ENCODE data around the gene KIAA1958. TPM values are rescaled to one million over a fixed set of nuclear protein-coding genes. Genes with fewer than 3 reads are reported as not detected.

The KIAA1958 gene
- total and polyA plus RNA-seq, 2 donors (not counting 1 experiment from before 2014, with no cell fraction given): 2.4 to 15.3 TPM

- Mint-ChIP-seq H3K9me3 (ENCODE audit: insufficient read depth) (no peaks in the 10 kb centered on the region), H3K27me3 (no peaks in the 10 kb centered on the region), H3K4me1 (peaks cover 29% of the 10 kb centered on the region), H3K4me3 (no peak overlapping the region), H3K27ac (no peak overlapping the region)
- Histone ChIP-seq H3K4me2 (replicated peaks; ENCODE audit: low read depth, low read length, poor library complexity, severe bottlenecking) (no peak overlapping the region), H3K9me3 (ENCODE audit: control extremely low read depth in 1 of 3, control insufficient read depth in 2 of 3, insufficient read depth in 1 of 3, low read length in 2 of 3) (no peaks in the 10 kb centered on the region), H4K20me1 (ENCODE audit: control insufficient read depth, insufficient read depth, low read length, poor library complexity, severe bottlenecking) (no peaks in the 10 kb centered on the region), H3K4me3 (ENCODE audit: control extremely low read depth in 1 of 5, extremely low read depth in 1 of 5, insufficient read depth in 1 of 5, low read depth in 2 of 5, low read length in 4 of 5) (no peak overlapping the region), H3K36me3 (replicated peaks in 1 of 2; ENCODE audit: control extremely low read depth in 1 of 2, control insufficient read depth in 1 of 2, extremely low read depth in 1 of 2, insufficient read depth in 2 of 2, low read length in 1 of 2) (no peaks in the 10 kb centered on the region), H3K9ac (ENCODE audit: low read length) (no peak overlapping the region), H2AFZ (ENCODE audit: insufficient read depth, low read depth, low read length, poor library complexity, severe bottlenecking) (no peak overlapping the region), H3K27me3 (replicated peaks in 1 of 4; ENCODE audit: control extremely low read depth in 1 of 4, control insufficient read depth in 3 of 4, insufficient read depth in 4 of 4, low read length in 3 of 4) (no peaks in the 10 kb centered on the region), H3K4me1 (ENCODE audit: control insufficient read depth in 2 of 2, insufficient read depth in 2 of 2, low read length in 2 of 2) (peaks cover 30 to 33% of the 10 kb centered on the region in 2 donors), H3K79me2 (ENCODE audit: control insufficient read depth, insufficient read depth, low read length) (no peaks in the 10 kb centered on the region), H3K27ac (ENCODE audit: low read length in 2 of 2) (no peak overlapping the region)
- ChIA-PET CTCF (interaction anchor here (0.6 to 4.9 kb wide), 19 partner anchors 10 to 1179 kb away, joined by 3 to 57 read pairs (median 4); partner anchors contain the start of genes HSDL2 and INIP), POLR2A (no interaction called here)
- ATAC-seq (ENCODE audit: low read depth) (no peak), DNase-seq (no peak)
- WGBS (ENCODE audit: insufficient coverage): no CpG with 5 or more reads among the region's 1 CpG
- no peak for TF ChIP-seq EZH2 (IDR thresholded peaks at IDR 0.05; ENCODE audit: borderline replicate concordance, insufficient read depth, low read depth, low read length, poor library complexity, severe bottlenecking)
- no peak for TF ChIP-seq CTCF (IDR thresholded peaks at IDR 0.05)
- intact Hi-C loops (cut with micrococcal nuclease): loop anchor here (1.0 to 10.0 kb wide), 3 partner anchors 271 to 460 kb away; partner anchors contain the start of gene INIP
Observed at GRCh38 chr9:112443636-112444035, 43.0 kb upstream of the KIAA1958 start.

GRCh38 chr9:112445196-112445595 is 41.4 kb upstream of the KIAA1958 start:
- DNase-seq (peak; percentile 14), ATAC-seq (ENCODE audit: low read depth) (no peak)
- no peak overlapping the region for H3K4me3 Mint-ChIP-seq
- Histone ChIP-seq H3K9me3 (ENCODE audit: control extremely low read depth in 1 of 3, control insufficient read depth in 2 of 3, insufficient read depth in 1 of 3, low read length in 2 of 3) (no peaks in the 10 kb centered on the region), H3K79me2 (ENCODE audit: control insufficient read depth, insufficient read depth, low read length) (no peaks in the 10 kb centered on the region), H2AFZ (ENCODE audit: insufficient read depth, low read depth, low read length, poor library complexity, severe bottlenecking) (no peak overlapping the region), H3K4me1 (ENCODE audit: control insufficient read depth in 2 of 2, insufficient read depth in 2 of 2, low read length in 2 of 2) (peaks cover 30 to 33% of the 10 kb centered on the region in 2 donors), H3K9ac (ENCODE audit: low read length) (no peak overlapping the region), H3K27ac (ENCODE audit: low read length in 2 of 2) (peak overlapping the region in 1 of 2 donors; percentile 9), H3K4me3 (ENCODE audit: control extremely low read depth in 1 of 5, extremely low read depth in 1 of 5, insufficient read depth in 1 of 5, low read depth in 2 of 5, low read length in 4 of 5) (no peak overlapping the region), H3K4me2 (replicated peaks; ENCODE audit: low read depth, low read length, poor library complexity, severe bottlenecking) (peak overlapping the region; percentile 2), H3K36me3 (replicated peaks in 1 of 2; ENCODE audit: control extremely low read depth in 1 of 2, control insufficient read depth in 1 of 2, extremely low read depth in 1 of 2, insufficient read depth in 2 of 2, low read length in 1 of 2) (no peaks in the 10 kb centered on the region), H4K20me1 (ENCODE audit: control insufficient read depth, insufficient read depth, low read length, poor library complexity, severe bottlenecking) (no peaks in the 10 kb centered on the region), H3K27me3 (replicated peaks in 1 of 4; ENCODE audit: control extremely low read depth in 1 of 4, control insufficient read depth in 3 of 4, insufficient read depth in 4 of 4, low read length in 3 of 4) (no peaks in the 10 kb centered on the region)
- no peaks in the 10 kb centered on the region for H3K9me3 Mint-ChIP-seq (ENCODE audit: insufficient read depth)
- ChIA-PET CTCF (interaction anchor here (0.7 to 4.9 kb wide), 10 partner anchors 12 to 458 kb away, joined by 3 to 57 read pairs (median 11); partner anchors contain the start of gene INIP), POLR2A (no interaction called here)
- intact Hi-C loops (cut with micrococcal nuclease): loop anchor here (10.0 kb wide), 1 partner anchor 270 kb away; the partner anchor contains the start of gene INIP
- H3K27ac Mint-ChIP-seq: no peak overlapping the region
- peaks cover 29% of the 10 kb centered on the region for H3K4me1 Mint-ChIP-seq
- no peaks in the 10 kb centered on the region for H3K27me3 Mint-ChIP-seq
- TF ChIP-seq EZH2 (IDR thresholded peaks at IDR 0.05; ENCODE audit: borderline replicate concordance, insufficient read depth, low read depth, low read length, poor library complexity, severe bottlenecking) (no peak), CTCF (IDR thresholded peaks at IDR 0.05) (no peak)
- no CpG with 5 or more reads among the region's 1 CpG for WGBS (ENCODE audit: insufficient coverage)
